HG03342 (cell line): ENCODE results near the gene CRHBP.
"Not testable (repeated sequence)": the region's sequence is repeated elsewhere in the genome, so short reads cannot be mapped to it uniquely, and the experiment has no call there.

Experiments
- ATAC-seq: cut with Tn5 transposase; IDR thresholded peaks from one replicate; pipeline ENCODE4 v1.9.1; 2021; ENCODE audit warnings: mild to moderate bottlenecking, moderate library complexity; ENCODE audit not compliant: unreplicated experiment

CRHBP gene

GRCh38 chr5:76958991-76959767, 6.3 kb downstream of the CRHBP start:
- ATAC-seq = no peak

- peak; percentile 64 for ATAC-seq
These were observed 7.3 kb downstream of the CRHBP start for GRCh38 chr5:76960004-76960625.

- ATAC-seq = no peak
These were observed 11.2 kb downstream of the CRHBP start for GRCh38 chr5:76964060-76964459.

- ATAC-seq = no peak
These were observed 18.7 kb downstream of the CRHBP start for GRCh38 chr5:76971511-76971910.

- no peak for ATAC-seq
These were observed 19.8 kb downstream of the CRHBP start for GRCh38 chr5:76972689-76973088.

GRCh38 chr5:76974785-76975184, 21.9 kb downstream of the CRHBP start:
- ATAC-seq = no peak

- ATAC-seq = no peak
These were observed 26.0 kb downstream of the CRHBP start for GRCh38 chr5:76978869-76979268.

GRCh38 chr5:76980518-76981144, 27.8 kb downstream of the CRHBP start:
- no peak for ATAC-seq

- ATAC-seq = no peak
These were observed 29.6 kb downstream of the CRHBP start for GRCh38 chr5:76982450-76982849.

GRCh38 chr5:76983468-76983867, 30.6 kb downstream of the CRHBP start:
- ATAC-seq = no peak

GRCh38 chr5:76986825-76987526, 34.1 kb downstream of the CRHBP start:
- no peak for ATAC-seq

GRCh38 chr5:76990899-76991459, 38.1 kb downstream of the CRHBP start:
- no peak for ATAC-seq

- ATAC-seq = not testable (repeated sequence)
These were observed 40.6 kb downstream of the CRHBP start for GRCh38 chr5:76993436-76993835.

- ATAC-seq = no peak
These were observed 41.5 kb downstream of the CRHBP start for GRCh38 chr5:76994337-76994736.

- not testable (repeated sequence) for ATAC-seq
These were observed 45.4 kb downstream of the CRHBP start for GRCh38 chr5:76998251-76998650.

GRCh38 chr5:76999451-76999850, 46.6 kb downstream of the CRHBP start:
- ATAC-seq = no peak

- ATAC-seq = no peak
These were observed 50.4 kb downstream of the CRHBP start for GRCh38 chr5:77003246-77003645.

GRCh38 chr5:77006124-77006523, 53.3 kb downstream of the CRHBP start:
- no peak for ATAC-seq

- no peak for ATAC-seq
These were observed 55.6 kb downstream of the CRHBP start for GRCh38 chr5:77008413-77008812.

- no peak for ATAC-seq
These were observed 57.4 kb downstream of the CRHBP start for GRCh38 chr5:77010243-77010642.

- no peak for ATAC-seq
These were observed 58.7 kb downstream of the CRHBP start for GRCh38 chr5:77011498-77011897.
